Stimulated activated CD4-positive, alpha-beta T cell treated with anti-CD3 and anti-CD28 coated beads, Interleukin-12 subunit alpha, Interleukin-12 subunit beta, amount 100 ng/mL, for 24 hours (primary cell): ENCODE measurements around the gene OTX1.

ENCODE experiments used
- DNase-seq, 2 experiments: peaks; one replicate each; pipeline ENCODE4 v3.0.0-alpha.2; 2020; ENCODE audit warnings: low read depth in 2 of 2

The OTX1 gene

GRCh38 chr2:63046961-63047320 is 3.7 kb upstream of the OTX1 start:
- no peak for DNase-seq

- peak in 1 of 2 experiments; percentile 5 for DNase-seq
Measured at GRCh38 chr2:63047321-63048279, 3.0 kb upstream of the OTX1 start.

GRCh38 chr2:63048367-63049171 is 2.1 kb upstream of the OTX1 start:
- DNase-seq: peak in 1 of 2 experiments; percentile 2

- DNase-seq: no peak
Measured at GRCh38 chr2:63049211-63049969, 1.2 kb upstream of the OTX1 start.

GRCh38 chr2:63049970-63050333 is 678 bp upstream of the OTX1 start:
- peak in 1 of 2 experiments; percentile 11 for DNase-seq

GRCh38 chr2:63051042-63051794 is 588 bp downstream of the OTX1 start:
- no peak for DNase-seq

GRCh38 chr2:63051795-63052333 is 1.2 kb downstream of the OTX1 start:
- no peak for DNase-seq

- DNase-seq: no peak
Measured at GRCh38 chr2:63052411-63053080, 1.9 kb downstream of the OTX1 start.

- no peak for DNase-seq
Measured at GRCh38 chr2:63053081-63053888, 2.7 kb downstream of the OTX1 start.

- peak in 1 of 2 experiments; percentile 27 for DNase-seq
Measured at GRCh38 chr2:63053889-63054602, 3.4 kb downstream of the OTX1 start.

- no peak for DNase-seq
Measured at GRCh38 chr2:63054841-63055225, 4.2 kb downstream of the OTX1 start.

GRCh38 chr2:63055226-63056106 is 4.8 kb downstream of the OTX1 start:
- no peak for DNase-seq

- peak in 1 of 2 experiments; percentile 21 for DNase-seq
Measured at GRCh38 chr2:63056107-63057050, 5.7 kb downstream of the OTX1 start.

GRCh38 chr2:63057249-63058143 is 6.9 kb downstream of the OTX1 start:
- peak in 1 of 2 experiments; percentile 2 for DNase-seq

GRCh38 chr2:63058144-63058920 is 7.7 kb downstream of the OTX1 start:
- peak in 1 of 2 experiments; percentile 1 for DNase-seq
